HepG2 (cell line): ENCODE results near the gene WDR82. TPM values are rescaled to one million over a fixed set of nuclear protein-coding genes. Genes with fewer than 3 reads are reported as not detected.

Source experiments
- AFF4 ChIP-seq: sonication (generic); formaldehyde crosslinking; IDR thresholded peaks from 2 replicates; pipeline ENCODE4 v1.4.0; 2020; ENCODE audit warnings: missing genetic modification reagents
- FOXO1 ChIP-seq: sonication (generic); formaldehyde crosslinking; IDR thresholded peaks from 2 replicates; pipeline ENCODE4 v1.4.0; 2020; ENCODE audit warnings: missing genetic modification reagents
- GFI1 ChIP-seq: sonication (generic); formaldehyde crosslinking; IDR thresholded peaks from 2 replicates; pipeline ENCODE4 v1.5.0; 2020; ENCODE audit warnings: missing genetic modification reagents, mild to moderate bottlenecking, borderline replicate concordance
- HBP1 ChIP-seq: IDR thresholded peaks from 2 replicates; pipeline ENCODE4 v1.6.1; 2016; ENCODE audit warnings: low read depth, control low read depth
- HINFP ChIP-seq: sonication (generic); formaldehyde crosslinking; IDR thresholded peaks from 2 replicates; pipeline ENCODE4 v1.4.0; 2020; ENCODE audit warnings: low read depth, mild to moderate bottlenecking, missing genetic modification reagents
- NPAS2 ChIP-seq: sonication (generic); formaldehyde crosslinking; IDR thresholded peaks from 2 replicates; pipeline ENCODE4 v1.8.0; 2022; ENCODE audit warnings: mild to moderate bottlenecking, missing genetic modification reagents, borderline replicate concordance
- PHF21A ChIP-seq: sonication (generic); formaldehyde crosslinking; IDR thresholded peaks from 2 replicates; pipeline ENCODE4 v1.5.0; 2020; ENCODE audit warnings: mild to moderate bottlenecking, missing genetic modification reagents
- RAD51 ChIP-seq: fragments of 450-650 bp; IDR thresholded peaks from 2 replicates; pipeline ENCODE4 v1.6.1; 2016; ENCODE audit warnings: borderline replicate concordance
- SALL2 ChIP-seq: sonication (generic); formaldehyde crosslinking; IDR thresholded peaks from 2 replicates; pipeline ENCODE4 v1.8.1; 2023; ENCODE audit warnings: mild to moderate bottlenecking, missing genetic modification reagents, inconsistent platforms
- SNAI1 ChIP-seq: sonication (generic); formaldehyde crosslinking; IDR thresholded peaks from 2 replicates; pipeline ENCODE4 v1.5.0; 2020; ENCODE audit warnings: mild to moderate bottlenecking, missing genetic modification reagents, borderline replicate concordance
- SRSF1 ChIP-seq: fragments of 200-400 bp; formaldehyde crosslinking; optimal IDR thresholded peaks from 2 replicates; pipeline ENCODE3; 2017; ENCODE audit warnings: mild to moderate bottlenecking, low read depth, low read length, moderate library complexity
- TAF15 ChIP-seq: fragments of 200-400 bp; formaldehyde crosslinking; IDR thresholded peaks from one replicate; pipeline ENCODE4 v1.6.1; 2018; ENCODE audit warnings: mild to moderate bottlenecking, low read depth, low read length; ENCODE audit not compliant: poor library complexity, severe bottlenecking
- TCF7L2 ChIP-seq: IDR thresholded peaks from 2 replicates; pipeline ENCODE4 v1.6.1; 2011; ENCODE audit warnings: mild to moderate bottlenecking, low read depth, low read length, moderate library complexity
- ZBTB10 ChIP-seq: sonication (generic); formaldehyde crosslinking; IDR thresholded peaks from 2 replicates; pipeline ENCODE4 v1.4.0; 2020; ENCODE audit warnings: missing genetic modification reagents, borderline replicate concordance
- ZEB1 ChIP-seq: IDR thresholded peaks from 2 replicates; pipeline ENCODE4 v1.6.1; 2012; ENCODE audit warnings: mild to moderate bottlenecking, low read depth, inconsistent platforms; ENCODE audit not compliant: insufficient replicate concordance
- ZMYM4 ChIP-seq: sonication (generic); formaldehyde crosslinking; IDR thresholded peaks from 2 replicates; pipeline ENCODE4 v1.8.1; 2023; ENCODE audit warnings: mild to moderate bottlenecking, missing genetic modification reagents
- ZNF367 ChIP-seq: sonication (generic); formaldehyde crosslinking; IDR thresholded peaks from 2 replicates; pipeline ENCODE4 v1.4.0; 2020; ENCODE audit warnings: missing genetic modification reagents, borderline replicate concordance
- ZNF589 ChIP-seq: sonication (generic); formaldehyde crosslinking; conservative IDR thresholded peaks from 2 replicates; pipeline ENCODE4 v1.8.0; 2022; ENCODE audit warnings: mild to moderate bottlenecking, moderate library complexity, missing genetic modification reagents
- ZNF776 ChIP-seq: sonication (generic); formaldehyde crosslinking; IDR thresholded peaks from 2 replicates; pipeline ENCODE4 v1.4.0; 2020; ENCODE audit warnings: mild to moderate bottlenecking, missing genetic modification reagents
- polyA plus RNA-seq, 8 experiments: library from polyadenylated mRNA; depleted of rRNA in 3 of 8; stranded (reverse) in 7 of 8; unstranded in 1 of 8; fragments of >200 nt; fragmentation: Illumina TruSeq in 4 of 8; extraction: Trizol in 4 of 8; gene quantifications; 2 replicates each; pipeline versions ENCODE4 v1.2.1 to v1.2.3, GENCODE V29; 2011 to 2016; ENCODE audit warnings: low read depth in 4 of 8, missing spikeins in 1 of 8, mixed read lengths in 1 of 8; ENCODE audit not compliant: insufficient read depth in 1 of 8
- total RNA-seq, 5 experiments: library from RNA; depleted of rRNA; stranded (reverse); fragments of >200 nt; fragmentation: Illumina TruSeq; extraction: Trizol; gene quantifications; 2 replicates each; pipeline ENCODE4 v1.2.3, GENCODE V29; 2016; ENCODE audit warnings: low read depth in 1 of 5

The WDR82 gene
- total and polyA plus RNA-seq, 2 of the 13 experiments (the other 11 are each of a cell fraction or from before 2014, with no cell fraction given), result 39.1 to 59.5 TPM

- TF ChIP-seq ZMYM4 (CRISPR knock-in tag) (peak; percentile 15; the same call in 1 of the 2 replicates), TCF7L2 (no peak), SRSF1 (no peak), ZNF776 (CRISPR knock-in tag) (no peak), HBP1 (CRISPR knock-in tag) (no peak), ZNF367 (CRISPR knock-in tag) (no peak), ZEB1 (no peak), SALL2 (CRISPR knock-in tag) (no peak), SNAI1 (no peak), PHF21A (CRISPR knock-in tag) (0 out of 2 replicates have a peak, but pooled peaks have one; percentile 5), ZNF589 (CRISPR knock-in tag) (no peak), NPAS2 (no peak), TAF15 (no peak), RAD51 (no peak), FOXO1 (CRISPR knock-in tag) (no peak), GFI1 (no peak), HINFP (CRISPR knock-in tag) (no peak), ZBTB10 (CRISPR knock-in tag) (no peak), AFF4 (CRISPR knock-in tag) (0 out of 2 replicates have a peak, but pooled peaks have one; percentile 13)
Measured at GRCh38 chr3:52277071-52277964, 1.1 kb downstream of the WDR82 start (continued).
